HG03378 (cell line): ENCODE measurements around the gene DOC2B.
"Not testable (repeated sequence)": the region's sequence is repeated elsewhere in the genome, so short reads cannot be mapped to it uniquely, and the experiment has no call there.

Experiments
- ATAC-seq: cut with Tn5 transposase; IDR thresholded peaks from one replicate; pipeline ENCODE4 v1.9.1; 2021; ENCODE audit warnings: mild to moderate bottlenecking, moderate library complexity; ENCODE audit not compliant: unreplicated experiment

The DOC2B gene

GRCh38 chr17:193426-193810, 12.0 kb upstream of the DOC2B start:
- ATAC-seq = no peak

GRCh38 chr17:192666-193425, 11.4 kb upstream of the DOC2B start:
- ATAC-seq = no peak

GRCh38 chr17:189444-189843, 8.0 kb upstream of the DOC2B start:
- no peak for ATAC-seq

GRCh38 chr17:187130-187529, 5.7 kb upstream of the DOC2B start:
- no peak for ATAC-seq

GRCh38 chr17:185445-186138, 4.1 kb upstream of the DOC2B start:
- no peak for ATAC-seq

GRCh38 chr17:183021-183420, 1.6 kb upstream of the DOC2B start:
- ATAC-seq = no peak

GRCh38 chr17:182050-182751, 751 bp upstream of the DOC2B start:
- ATAC-seq = no peak

- no peak for ATAC-seq
Observed at GRCh38 chr17:180381-181244, 837 bp downstream of the DOC2B start.

GRCh38 chr17:179781-180380, 1.6 kb downstream of the DOC2B start:
- ATAC-seq = no peak

GRCh38 chr17:179066-179432, 2.4 kb downstream of the DOC2B start:
- ATAC-seq = no peak

GRCh38 chr17:178292-179065, 3.0 kb downstream of the DOC2B start:
- no peak for ATAC-seq

- ATAC-seq = no peak
Observed at GRCh38 chr17:177762-178161, 3.7 kb downstream of the DOC2B start.

- no peak for ATAC-seq
Observed at GRCh38 chr17:177155-177554, 4.3 kb downstream of the DOC2B start.

GRCh38 chr17:173166-173911, 8.1 kb downstream of the DOC2B start:
- no peak for ATAC-seq

- no peak for ATAC-seq
Observed at GRCh38 chr17:172401-172800, 9.0 kb downstream of the DOC2B start.

- no peak for ATAC-seq
Observed at GRCh38 chr17:171871-172270, 9.6 kb downstream of the DOC2B start.

GRCh38 chr17:170130-170670, 11.2 kb downstream of the DOC2B start:
- ATAC-seq = no peak

- not testable (repeated sequence) for ATAC-seq
Observed at GRCh38 chr17:168614-169013, 12.8 kb downstream of the DOC2B start.

GRCh38 chr17:165939-166338, 15.5 kb downstream of the DOC2B start:
- ATAC-seq = no peak
